Natural killer cell (primary cell): ENCODE measurements around the gene KSR2. TPM values are rescaled to one million over a fixed set of nuclear protein-coding genes. Genes with fewer than 3 reads are reported as not detected.

Source experiments
- ATAC-seq, 3 donors: fragments of 150-1000 bp in 2 of 3; fragments of 200-7000 bp in 1 of 3; cut with Tn5 transposase; 1 replicate in 1 of 3; 2 replicates in 2 of 3; pipeline ENCODE4 v1.10.0; 2021; ENCODE audit warnings: mild to moderate bottlenecking in 2 of 3, moderate library complexity in 2 of 3
- DNase-seq, 2 donors: peaks; one replicate each; pipeline versions ENCODE4 v3.0.0 to v3.0.0-alpha.2; 2013 to 2021; ENCODE audit warnings: mixed read lengths in 1 of 2
- H3K27ac ChIP-seq: one replicate; pipeline ENCODE4 v1.5.1; 2013; ENCODE audit warnings: mild to moderate bottlenecking, low read length
- H3K27me3 ChIP-seq: one replicate; pipeline ENCODE4 v1.6.1; 2013; ENCODE audit warnings: low read length; ENCODE audit not compliant: control insufficient read depth, insufficient read depth
- H3K36me3 ChIP-seq: one replicate; pipeline ENCODE4 v1.6.1; 2013; ENCODE audit warnings: low read length; ENCODE audit not compliant: control insufficient read depth, insufficient read depth
- H3K4me1 ChIP-seq: one replicate; pipeline ENCODE4 v1.6.1; 2013; ENCODE audit warnings: low read length; ENCODE audit not compliant: control insufficient read depth, insufficient read depth
- H3K4me3 ChIP-seq: one replicate; pipeline ENCODE4 v1.5.1; 2013; ENCODE audit warnings: low read length
- H3K9me3 ChIP-seq: one replicate; pipeline ENCODE4 v1.6.1; 2013; ENCODE audit warnings: low read length; ENCODE audit not compliant: control insufficient read depth, insufficient read depth
- H3K27ac Mint-ChIP-seq, 2 donors: one replicate each; pipeline ENCODE4 v1.8.0; 2022; ENCODE audit warnings: mild to moderate bottlenecking in 2 of 2, mixed read lengths in 2 of 2, moderate library complexity in 1 of 2
- H3K27me3 Mint-ChIP-seq, 2 donors: one replicate each; pipeline ENCODE4 v1.8.0; 2022; ENCODE audit warnings: low read depth in 2 of 2, mixed read lengths in 2 of 2
- H3K36me3 Mint-ChIP-seq: one replicate; pipeline ENCODE4 v1.8.0; 2022; ENCODE audit warnings: mixed read lengths
- H3K4me1 Mint-ChIP-seq, 2 donors: one replicate each; pipeline ENCODE4 v1.8.0; 2022; ENCODE audit warnings: mixed read lengths in 2 of 2
- H3K4me3 Mint-ChIP-seq: one replicate; pipeline ENCODE4 v1.8.0; 2022; ENCODE audit warnings: mild to moderate bottlenecking, moderate library complexity, mixed read lengths
- H3K9me3 Mint-ChIP-seq, 2 donors: one replicate each; pipeline ENCODE4 v1.8.0; 2022; ENCODE audit warnings: mixed read lengths in 2 of 2
- WGBS: methylation state at CpG from one replicate; pipeline ENCODE4 v1.1.7; 2013; ENCODE audit warnings: missing lambda C conversion rate; ENCODE audit not compliant: insufficient coverage; 5-methylcytosine and 5-hydroxymethylcytosine counted together
- intact Hi-C: fragments of 100-400 bp; cut with micrococcal nuclease; formaldehyde crosslinking; loops from one replicate; pipeline ENCODE4 v1.14.2; 2022
- total RNA-seq, 4 donors: library from RNA; stranded (reverse); fragments of 120-200 nt in 1 of 4; gene quantifications; one replicate each; pipeline versions ENCODE4 v1.2.3 to v1.2.4, GENCODE V29; 2013 to 2022
- TF ChIP-seq, protein P1 (sequence below): fragments of 200-600 bp; IDR thresholded peaks from one replicate; pipeline ENCODE4 v1.8.0; 2022; ENCODE audit warnings: antibody characterized with exemption

The KSR2 gene
- total RNA-seq, 3 donors from 2014 or later (not counting 1 experiment from before 2014, with no cell fraction given): not detected

DNA sequence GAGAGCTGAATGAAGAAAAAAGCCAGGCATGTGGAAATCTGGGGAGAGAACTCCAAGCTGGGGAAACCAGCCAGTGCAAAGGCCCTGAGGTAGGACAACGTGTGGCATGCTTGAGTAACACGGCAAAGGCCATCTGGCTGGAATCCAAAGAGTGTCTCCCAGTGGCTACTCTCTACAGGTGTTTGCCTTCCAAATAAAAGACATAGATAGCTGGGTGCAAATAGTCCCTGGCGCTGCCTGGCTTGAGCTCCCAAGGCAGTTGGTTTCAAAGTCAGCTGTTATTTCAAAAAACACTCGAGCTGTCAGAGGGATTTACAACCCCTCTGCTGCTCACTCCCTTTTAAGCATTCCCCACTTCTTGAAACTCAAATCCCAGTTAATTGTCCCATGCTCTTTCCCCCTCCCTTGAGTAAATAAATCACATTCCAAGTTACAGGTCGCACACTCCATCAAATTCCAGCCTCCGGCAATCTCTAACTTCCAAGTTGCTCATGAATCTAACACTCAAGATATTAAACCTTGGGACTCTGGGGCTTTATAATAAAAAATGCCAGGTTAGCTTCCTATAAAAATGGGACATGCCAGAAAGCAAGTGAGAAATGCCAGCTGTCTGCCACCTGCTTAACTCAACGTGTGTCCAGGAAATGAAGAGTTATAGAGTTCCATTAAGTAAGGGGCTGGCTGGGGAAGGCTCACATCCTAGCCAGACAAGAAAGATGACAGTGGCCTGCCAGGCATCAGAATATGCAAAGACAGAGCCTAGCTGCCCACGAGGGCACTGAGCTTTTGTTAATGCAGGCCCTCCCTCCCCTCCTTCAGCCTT lies 473.7 kb downstream of the KSR2 start:
- Mint-ChIP-seq H3K27ac (no peak overlapping the region), H3K9me3 (no peaks in the 10 kb centered on the region), H3K4me1 (no peaks in the 10 kb centered on the region), H3K4me3 (no peak overlapping the region), H3K27me3 (peaks cover 0 to 6% of the 10 kb centered on the region in 2 donors), H3K36me3 (no peaks in the 10 kb centered on the region)
- 46% methylated on average over 8 of the region's 8 CpGs for WGBS
- intact Hi-C loops: no loop called here
- Histone ChIP-seq H3K27me3 (no peaks in the 10 kb centered on the region), H3K4me1 (no peaks in the 10 kb centered on the region), H3K9me3 (no peaks in the 10 kb centered on the region), H3K36me3 (no peaks in the 10 kb centered on the region), H3K27ac (no peak overlapping the region), H3K4me3 (no peak overlapping the region)
- DNase-seq (no peak), ATAC-seq (no peak)
- TF ChIP-seq, protein P1, sequence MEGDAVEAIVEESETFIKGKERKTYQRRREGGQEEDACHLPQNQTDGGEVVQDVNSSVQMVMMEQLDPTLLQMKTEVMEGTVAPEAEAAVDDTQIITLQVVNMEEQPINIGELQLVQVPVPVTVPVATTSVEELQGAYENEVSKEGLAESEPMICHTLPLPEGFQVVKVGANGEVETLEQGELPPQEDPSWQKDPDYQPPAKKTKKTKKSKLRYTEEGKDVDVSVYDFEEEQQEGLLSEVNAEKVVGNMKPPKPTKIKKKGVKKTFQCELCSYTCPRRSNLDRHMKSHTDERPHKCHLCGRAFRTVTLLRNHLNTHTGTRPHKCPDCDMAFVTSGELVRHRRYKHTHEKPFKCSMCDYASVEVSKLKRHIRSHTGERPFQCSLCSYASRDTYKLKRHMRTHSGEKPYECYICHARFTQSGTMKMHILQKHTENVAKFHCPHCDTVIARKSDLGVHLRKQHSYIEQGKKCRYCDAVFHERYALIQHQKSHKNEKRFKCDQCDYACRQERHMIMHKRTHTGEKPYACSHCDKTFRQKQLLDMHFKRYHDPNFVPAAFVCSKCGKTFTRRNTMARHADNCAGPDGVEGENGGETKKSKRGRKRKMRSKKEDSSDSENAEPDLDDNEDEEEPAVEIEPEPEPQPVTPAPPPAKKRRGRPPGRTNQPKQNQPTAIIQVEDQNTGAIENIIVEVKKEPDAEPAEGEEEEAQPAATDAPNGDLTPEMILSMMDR: no peak

DNA sequence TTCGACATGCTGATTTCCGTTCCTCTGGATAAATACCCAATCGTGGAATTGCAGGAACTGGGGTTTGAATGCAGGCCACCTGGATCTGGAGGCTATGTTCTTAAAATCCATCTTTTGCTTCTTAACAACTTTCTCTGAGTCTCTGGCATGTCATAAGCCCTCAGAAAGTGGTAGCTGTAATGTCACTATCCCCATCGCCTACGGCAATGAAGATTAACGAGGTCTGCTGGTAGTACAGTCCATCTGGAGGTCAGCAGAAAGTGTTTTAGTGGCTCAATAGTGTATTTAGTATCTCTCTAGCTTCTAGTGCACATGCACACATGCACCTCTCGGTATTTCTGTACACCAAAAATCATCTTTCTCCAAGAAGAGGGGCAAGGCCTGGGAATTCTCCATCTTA lies 477.1 kb downstream of the KSR2 start:
- Histone ChIP-seq H3K9me3 (no peaks in the 10 kb centered on the region), H3K27me3 (no peaks in the 10 kb centered on the region), H3K36me3 (no peaks in the 10 kb centered on the region), H3K4me3 (no peak overlapping the region), H3K27ac (no peak overlapping the region), H3K4me1 (no peaks in the 10 kb centered on the region)
- Mint-ChIP-seq H3K4me1 (no peaks in the 10 kb centered on the region), H3K27me3 (no peaks in the 10 kb centered on the region), H3K27ac (no peak overlapping the region), H3K9me3 (no peaks in the 10 kb centered on the region), H3K36me3 (no peaks in the 10 kb centered on the region), H3K4me3 (no peak overlapping the region)
- TF ChIP-seq, protein P1: no peak
- WGBS: 92% methylated on average over 7 of the region's 7 CpGs
- intact Hi-C loops: no loop called here
- no peak for ATAC-seq
- DNase-seq: no peak

DNA sequence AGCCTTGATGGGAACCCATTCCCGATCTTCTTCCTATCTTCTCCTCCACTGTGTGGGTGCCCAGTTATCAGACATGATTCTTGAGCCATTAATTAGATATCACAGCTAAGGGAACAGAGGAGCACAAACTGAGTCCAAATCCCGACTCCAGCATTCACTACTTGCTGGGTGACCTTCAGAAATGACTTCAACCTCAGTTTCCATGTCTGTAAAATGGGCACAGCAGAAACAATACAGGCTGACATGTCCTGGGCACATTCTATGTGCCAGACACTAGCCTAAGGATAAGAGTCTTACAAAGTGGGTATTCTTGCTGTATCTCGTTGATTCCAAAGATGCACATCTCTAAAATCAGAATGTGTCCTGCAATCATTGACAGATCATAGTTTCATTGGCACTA lies 478.7 kb downstream of the KSR2 start:
- no peak overlapping the region for H3K27ac ChIP-seq
- no peak for DNase-seq
- H3K9me3 ChIP-seq: no peaks in the 10 kb centered on the region
- no peaks in the 10 kb centered on the region for H3K36me3 ChIP-seq
- Mint-ChIP-seq H3K9me3 (no peaks in the 10 kb centered on the region), H3K4me1 (no peaks in the 10 kb centered on the region), H3K27me3 (peaks cover 0 to 2% of the 10 kb centered on the region in 2 donors), H3K4me3 (no peak overlapping the region), H3K36me3 (no peaks in the 10 kb centered on the region), H3K27ac (no peak overlapping the region)
- no peak for ATAC-seq
- no peaks in the 10 kb centered on the region for H3K27me3 ChIP-seq
- no peaks in the 10 kb centered on the region for H3K4me1 ChIP-seq
- intact Hi-C loops: no loop called here
- no peak overlapping the region for H3K4me3 ChIP-seq
- 84% methylated on average over 3 of the region's 3 CpGs for WGBS
- TF ChIP-seq, protein P1: no peak

DNA sequence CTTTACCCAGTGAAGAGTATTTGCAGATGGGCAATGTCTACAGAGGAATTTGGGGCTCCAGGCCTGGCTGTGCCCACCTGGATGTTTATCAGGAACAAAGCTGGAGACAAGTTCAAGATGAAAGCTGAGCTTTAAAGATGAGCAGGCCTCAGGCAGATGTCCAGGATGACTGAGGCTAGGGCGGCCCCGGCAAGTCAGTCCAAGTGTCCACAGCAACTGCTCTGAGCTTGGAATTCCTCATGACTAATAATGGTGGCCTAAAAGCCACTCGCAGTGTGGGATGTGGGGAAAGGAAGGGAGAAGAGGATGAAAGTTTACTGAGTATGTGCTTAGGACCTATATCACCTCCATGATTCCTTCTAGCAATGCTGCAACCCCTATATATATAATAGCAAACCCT lies 479.1 kb downstream of the KSR2 start:
- Histone ChIP-seq H3K27ac (no peak overlapping the region), H3K9me3 (no peaks in the 10 kb centered on the region), H3K4me1 (no peaks in the 10 kb centered on the region), H3K4me3 (no peak overlapping the region), H3K36me3 (no peaks in the 10 kb centered on the region), H3K27me3 (no peaks in the 10 kb centered on the region)
- DNase-seq (no peak), ATAC-seq (no peak)
- no peaks in the 10 kb centered on the region for H3K36me3 Mint-ChIP-seq
- no peak overlapping the region for H3K4me3 Mint-ChIP-seq
- no peaks in the 10 kb centered on the region for H3K4me1 Mint-ChIP-seq
- no peaks in the 10 kb centered on the region for H3K9me3 Mint-ChIP-seq
- WGBS: 90% methylated on average over 3 of the region's 3 CpGs
- no peak overlapping the region for H3K27ac Mint-ChIP-seq
- TF ChIP-seq, protein P1: no peak
- H3K27me3 Mint-ChIP-seq: peaks cover 0 to 6% of the 10 kb centered on the region in 2 donors
- intact Hi-C loops: no loop called here
